Esophagus muscularis mucosa (tissue), 3 donors: ENCODE data around the gene HTR3E.

Source experiments
- EP300 ChIP-seq: sonication (generic); formaldehyde crosslinking; IDR thresholded peaks from one replicate; pipeline ENCODE4 v1.6.1; 2017; ENCODE audit warnings: antibody characterized with exemption
- TF ChIP-seq, protein P1 (sequence below), 3 experiments: fragments of 200-600 bp in 2 of 3; fragments of 450-650 bp in 1 of 3; sonication (generic) in 2 of 3; IDR thresholded peaks; one replicate each; pipeline ENCODE4 v1.5.1; 2017 to 2019; ENCODE audit warnings: antibody characterized with exemption in 3 of 3, mild to moderate bottlenecking in 2 of 3, moderate library complexity in 1 of 3

DNA sequence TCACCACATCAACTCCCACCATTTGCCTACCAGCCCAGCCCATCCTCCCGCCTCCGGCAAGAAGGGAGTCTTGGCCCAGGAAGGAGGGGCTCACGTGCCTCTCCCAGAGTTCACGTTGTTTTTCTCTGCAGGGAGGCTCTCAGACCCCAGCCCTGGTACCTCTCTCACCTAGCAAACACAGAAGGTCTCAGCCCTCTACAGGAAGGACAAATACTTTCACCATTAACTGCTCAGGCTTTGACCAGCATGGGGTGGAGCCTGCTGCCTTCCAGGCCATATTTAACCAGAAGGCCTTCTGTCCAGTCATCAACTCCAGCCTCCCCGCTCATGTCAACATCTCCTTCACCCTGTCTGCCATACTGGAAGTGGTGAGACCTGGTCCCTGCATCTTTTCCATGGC, 19.0 kb upstream of the HTR3E start:
- TF ChIP-seq, protein P1, sequence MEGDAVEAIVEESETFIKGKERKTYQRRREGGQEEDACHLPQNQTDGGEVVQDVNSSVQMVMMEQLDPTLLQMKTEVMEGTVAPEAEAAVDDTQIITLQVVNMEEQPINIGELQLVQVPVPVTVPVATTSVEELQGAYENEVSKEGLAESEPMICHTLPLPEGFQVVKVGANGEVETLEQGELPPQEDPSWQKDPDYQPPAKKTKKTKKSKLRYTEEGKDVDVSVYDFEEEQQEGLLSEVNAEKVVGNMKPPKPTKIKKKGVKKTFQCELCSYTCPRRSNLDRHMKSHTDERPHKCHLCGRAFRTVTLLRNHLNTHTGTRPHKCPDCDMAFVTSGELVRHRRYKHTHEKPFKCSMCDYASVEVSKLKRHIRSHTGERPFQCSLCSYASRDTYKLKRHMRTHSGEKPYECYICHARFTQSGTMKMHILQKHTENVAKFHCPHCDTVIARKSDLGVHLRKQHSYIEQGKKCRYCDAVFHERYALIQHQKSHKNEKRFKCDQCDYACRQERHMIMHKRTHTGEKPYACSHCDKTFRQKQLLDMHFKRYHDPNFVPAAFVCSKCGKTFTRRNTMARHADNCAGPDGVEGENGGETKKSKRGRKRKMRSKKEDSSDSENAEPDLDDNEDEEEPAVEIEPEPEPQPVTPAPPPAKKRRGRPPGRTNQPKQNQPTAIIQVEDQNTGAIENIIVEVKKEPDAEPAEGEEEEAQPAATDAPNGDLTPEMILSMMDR (IDR thresholded peaks at IDR 0.05), result no peak
- no peak for TF ChIP-seq EP300
